HG02840 (cell line): ENCODE data around the gene ME3.
"Not testable (repeated sequence)": the region's sequence is repeated elsewhere in the genome, so short reads cannot be mapped to it uniquely, and the experiment has no call there.

Experiments
- ATAC-seq: cut with Tn5 transposase; IDR thresholded peaks from one replicate; pipeline ENCODE4 v1.9.1; 2021; ENCODE audit warnings: mild to moderate bottlenecking, moderate library complexity, moderate number of reproducible peaks; ENCODE audit not compliant: unreplicated experiment, low FRiP score

The ME3 gene

GRCh38 chr11:86569109-86569508, 103.3 kb downstream of the ME3 start:
- ATAC-seq = no peak

- ATAC-seq = no peak
Observed at GRCh38 chr11:86565801-86566312, 106.6 kb downstream of the ME3 start.

GRCh38 chr11:86565388-86565787, 107.0 kb downstream of the ME3 start:
- ATAC-seq = no peak

- not testable (repeated sequence) for ATAC-seq
Observed at GRCh38 chr11:86562842-86563241, 109.6 kb downstream of the ME3 start.

- no peak for ATAC-seq
Observed at GRCh38 chr11:86559311-86559945, 113.0 kb downstream of the ME3 start.

- ATAC-seq = no peak
Observed at GRCh38 chr11:86558841-86559240, 113.6 kb downstream of the ME3 start.

- no peak for ATAC-seq
Observed at GRCh38 chr11:86558207-86558606, 114.2 kb downstream of the ME3 start.

GRCh38 chr11:86555866-86556265, 116.5 kb downstream of the ME3 start:
- ATAC-seq = no peak

GRCh38 chr11:86555401-86555800, 117.0 kb downstream of the ME3 start:
- no peak for ATAC-seq

- ATAC-seq = no peak
Observed at GRCh38 chr11:86553265-86553664, 119.2 kb downstream of the ME3 start.

- no peak for ATAC-seq
Observed at GRCh38 chr11:86551288-86552092, 120.9 kb downstream of the ME3 start.

- no peak for ATAC-seq
Observed at GRCh38 chr11:86550757-86551156, 121.7 kb downstream of the ME3 start.

- ATAC-seq = no peak
Observed at GRCh38 chr11:86548271-86548917, 124.0 kb downstream of the ME3 start.

- no peak for ATAC-seq
Observed at GRCh38 chr11:86547727-86548126, 124.7 kb downstream of the ME3 start.

- not testable (repeated sequence) for ATAC-seq
Observed at GRCh38 chr11:86541299-86541698, 131.1 kb downstream of the ME3 start.

- no peak for ATAC-seq
Observed at GRCh38 chr11:86538223-86538548, 134.2 kb downstream of the ME3 start.

- no peak for ATAC-seq
Observed at GRCh38 chr11:86537541-86538222, 134.7 kb downstream of the ME3 start.

GRCh38 chr11:86535773-86536172, 136.6 kb downstream of the ME3 start:
- ATAC-seq = no peak

GRCh38 chr11:86524620-86525352, 147.6 kb downstream of the ME3 start:
- ATAC-seq = no peak
